HEK293 (cell line): ENCODE results near the gene TTYH2.

Experiments
- CTCF ChIP-seq: fragments of 450-650 bp; formaldehyde crosslinking; IDR thresholded peaks from 2 replicates; pipeline ENCODE4 v1.5.1; 2016; ENCODE audit warnings: missing biosample characterization, missing genetic modification characterization
- ZBTB48 ChIP-seq: fragments of 450-650 bp; formaldehyde crosslinking; IDR thresholded peaks from 2 replicates; pipeline ENCODE4 v1.5.1; 2016; ENCODE audit warnings: missing biosample characterization, missing genetic modification characterization

DNA sequence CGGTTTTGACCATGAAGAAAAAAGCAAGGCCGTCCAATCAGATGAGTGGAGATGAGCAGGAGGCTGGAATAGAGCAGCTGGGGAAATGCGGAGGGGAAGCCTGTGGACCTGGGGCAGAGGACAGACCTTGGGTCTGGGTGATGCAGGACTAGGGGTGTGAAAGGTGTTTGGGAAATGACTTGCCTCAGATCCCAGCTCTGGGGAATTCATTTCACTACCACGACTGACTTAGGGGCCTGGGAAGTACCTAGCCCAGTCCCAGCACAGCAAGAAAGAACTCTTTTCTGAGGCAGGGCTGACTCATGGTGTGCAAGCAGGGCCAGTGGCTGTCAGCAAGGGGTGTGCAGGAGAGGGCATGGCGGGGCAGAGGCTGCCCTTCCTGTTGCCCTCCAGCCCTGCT, 75.4 kb downstream of the TTYH2 start:
- TF ChIP-seq CTCF (tag by site-specific recombination) (no peak), ZBTB48 (tag by site-specific recombination) (no peak)
